Frontal cortex (tissue), 1 donor: ENCODE results near the gene ATP2A2. TPM values are rescaled to one million over a fixed set of nuclear protein-coding genes. Genes with fewer than 3 reads are reported as not detected.

ENCODE experiments used
- small RNA-seq: library from RNA; depleted of rRNA; stranded (forward); fragments of <200 nt; gene quantifications from one replicate; pipeline ENCODE3, GENCODE V24; 2014
- total RNA-seq: library from RNA; depleted of rRNA; stranded (reverse); fragments of >200 nt; gene quantifications from one replicate; pipeline ENCODE4 v1.2.3, GENCODE V29; 2014

The ATP2A2 gene
- total RNA-seq, 1 donor from 2014 or later: 149 TPM

Small RNAs within 50 kb of the gene (small RNA-seq; reads per million reads assigned to genes)
- not detected for gene RN7SL769P

Other genes with a start within 250 kb of the ATP2A2 start
- gene C12orf76, start 232.7 kb upstream of the ATP2A2 start, total RNA-seq: 113 TPM
- 118 TPM for gene IFT81, start 156.9 kb upstream of the ATP2A2 start, total RNA-seq
- gene ANAPC7, start 122.5 kb downstream of the ATP2A2 start, total RNA-seq: 44.0 TPM
- 121 TPM for gene ARPC3, start 169.1 kb downstream of the ATP2A2 start, total RNA-seq
- 21.6 TPM for gene GPN3, start 187.0 kb downstream of the ATP2A2 start, total RNA-seq
- 39.1 TPM for gene FAM216A, start 187.6 kb downstream of the ATP2A2 start, total RNA-seq
- 106 TPM for gene VPS29, start 220.9 kb downstream of the ATP2A2 start, total RNA-seq
- 1.2 TPM for gene RAD9B, start 221.1 kb downstream of the ATP2A2 start, total RNA-seq